Heart left ventricle (tissue), 16 donors: ENCODE measurements around the gene HOXD3. TPM values are rescaled to one million over a fixed set of nuclear protein-coding genes. Genes with fewer than 3 reads are reported as not detected.

ENCODE experiments used
- ATAC-seq, 4 donors: fragments of 200-7000 bp; cut with Tn5 transposase; one replicate each; pipeline ENCODE4 v1.9.1; 2020 to 2022; ENCODE audit warnings: moderate library complexity in 4 of 4, mild to moderate bottlenecking in 3 of 4, moderate number of reproducible peaks in 1 of 4
- DNase-seq, 5 donors: peaks; one replicate each; pipeline ENCODE4 v3.0.0-alpha.2; 2020
- H3K27ac ChIP-seq, 12 donors: fragments of 200-600 bp; sonication (generic) in 4 of 12; one replicate each; pipeline versions ENCODE4 v1.5.0 to v1.8.0; 2016 to 2022; ENCODE audit warnings: mild to moderate bottlenecking in 2 of 12
- H3K27me3 ChIP-seq, 9 donors: fragments of 200-600 bp; sonication (generic) in 2 of 9; one replicate each; pipeline versions ENCODE4 v1.5.1 to v1.8.0; 2016 to 2022; ENCODE audit warnings: mild to moderate bottlenecking in 3 of 9
- H3K36me3 ChIP-seq, 9 donors: fragments of 200-600 bp; sonication (generic) in 2 of 9; one replicate each; pipeline versions ENCODE4 v1.5.0 to v1.8.0; 2018 to 2022; ENCODE audit warnings: mild to moderate bottlenecking in 2 of 9
- H3K4me1 ChIP-seq, 12 donors: fragments of 200-600 bp; sonication (generic) in 4 of 12; one replicate each; pipeline versions ENCODE4 v1.5.0 to v1.8.0; 2016 to 2022; ENCODE audit warnings: mild to moderate bottlenecking in 3 of 12
- H3K4me3 ChIP-seq, 12 donors: fragments of 200-600 bp; sonication (generic) in 4 of 12; one replicate each; pipeline versions ENCODE4 v1.5.0 to v1.8.0; 2017 to 2022; ENCODE audit warnings: mild to moderate bottlenecking in 9 of 12, moderate library complexity in 4 of 12
- H3K9me3 ChIP-seq, 12 donors: fragments of 200-600 bp; sonication (generic) in 4 of 12; one replicate each; pipeline versions ENCODE4 v1.5.0 to v1.8.0; 2016 to 2022; ENCODE audit warnings: mild to moderate bottlenecking in 1 of 12
- CTCF ChIP-seq, 12 donors: fragments of 200-600 bp; sonication (generic) in 4 of 12; IDR thresholded peaks; one replicate each; pipeline versions ENCODE4 v1.5.0 to v1.8.0; 2018 to 2022; ENCODE audit warnings: antibody characterized with exemption in 12 of 12, mild to moderate bottlenecking in 5 of 12
- POLR2A ChIP-seq, 2 donors: fragments of 450-650 bp; IDR thresholded peaks; one replicate each; pipeline ENCODE4 v1.6.1; 2017; ENCODE audit warnings: antibody characterized with exemption in 2 of 2, mild to moderate bottlenecking in 2 of 2, moderate library complexity in 2 of 2
- WGBS, 4 donors: extraction: QIAGEN DNeasy Blood & Tissue Kit in 2 of 4; methylation state at CpG; one replicate each; pipeline versions ENCODE4 v1.1.5 to v1.1.7; 2013 to 2018; 5-methylcytosine and 5-hydroxymethylcytosine counted together
- intact Hi-C, 10 donors: fragments of 100-400 bp; cut with DNase I; formaldehyde crosslinking; loops; one replicate each; pipeline versions ENCODE4 v1.11.1 to v1.14.2; 2022
- polyA plus RNA-seq, 2 donors: library from polyadenylated mRNA; stranded (reverse); fragments of 200-250 nt; gene quantifications; one replicate each; pipeline ENCODE4 v1.2.3, GENCODE V29; 2013
- total RNA-seq, 9 donors: library from RNA; depleted of rRNA in 2 of 9; stranded (reverse); fragments of >200 nt in 2 of 9; fragmentation: NEBNext Ultra II Directional in 3 of 9; extraction: Animal tissue kit (Norgen Biotek cat#: 25700) in 3 of 9; gene quantifications; one replicate each; pipeline versions ENCODE4 v1.1.0 to v1.2.4, GENCODE V29; 2016 to 2023
- donor health status: ischemic (EF 13 %, LVEDD 7.1; RV severe dilation, severe dysfunction).
- donor health status: healthy with polysubstance abuse.
- donor health status: DM: no; HTN: yes; CAD: no.
- donor health status: DM: no; HTN: no; CAD: no.
- donor health status: ischemic (EF 25% LVEDD 6.9; RV normal size, moderate dysfunction).
- donor health status: ischemic (EF 25% LVEDD 5.7; RV mildly dilated, moderate dysfunction).
- donor health status: healthy.
- donor health status: DM: yes; HTN: yes; CAD: no.
- donor health status: ischemic (EF 35%, LVEDD 5.7; RV mildly dilated, moderate dysfunction).
- donor health status: nonischemic (EF 11% LVEDD 7.7; RV severe dilation, severe dysfunction).
- donor health status: DM: yes; HTN: yes; CAD: no.
- donor health status: PGD.
- donor health status: ischemic (EF 29% LVEDD 5.4; RV normal size, mild dysfunction).
- donor health status: nonischemic (EF 23%, LVEDD 6.1; RV moderate dilation, normal function).

Gene HOXD3
- total and polyA plus RNA-seq, 11 donors = 0.04 to 1.4 (median 0.52) TPM

GRCh38 chr2:176166272-176166671 lies 9.2 kb downstream of the HOXD3 start:
- no peak for TF ChIP-seq CTCF (IDR thresholded peaks at IDR 0.05)
- TF ChIP-seq POLR2A (IDR thresholded peaks at IDR 0.05) = no peak
- no peak overlapping the region for H3K4me3 ChIP-seq
- H3K36me3 ChIP-seq = no peaks in the 10 kb centered on the region
- ATAC-seq (no peak), DNase-seq (no peak)
- H3K27me3 ChIP-seq = peaks cover 40 to 100% (median 93%) of the 10 kb centered on the region in 9 donors
- no peaks in the 10 kb centered on the region for H3K9me3 ChIP-seq
- WGBS, 4 donors = 38 to 59% (median 46%) methylated on average over 2 of the region's 2 CpGs
- H3K4me1 ChIP-seq = peaks cover 0 to 10% (median under 1%) of the 10 kb centered on the region in 12 donors
- intact Hi-C loops = no loop called here
- no peak overlapping the region for H3K27ac ChIP-seq

- 67 to 73% (median 70%) methylated on average over 1 of the region's 1 CpG for WGBS, 4 donors
- Histone ChIP-seq H3K36me3 (no peaks in the 10 kb centered on the region), H3K4me3 (no peak overlapping the region), H3K9me3 (no peaks in the 10 kb centered on the region), H3K4me1 (peaks cover 0 to 20% (median 4%) of the 10 kb centered on the region in 12 donors), H3K27me3 (peaks cover 41 to 100% (median 93%) of the 10 kb centered on the region in 9 donors), H3K27ac (no peak overlapping the region)
- TF ChIP-seq CTCF (IDR thresholded peaks at IDR 0.05) = no peak
- no peak for TF ChIP-seq POLR2A (IDR thresholded peaks at IDR 0.05)
- intact Hi-C loops = no loop called here
- DNase-seq (no peak), ATAC-seq (no peak)
These were observed 10.3 kb downstream of the HOXD3 start for GRCh38 chr2:176167398-176167797.

- H3K27me3 ChIP-seq = peaks cover 53 to 100% (median 92%) of the 10 kb centered on the region in 9 donors
- no peaks in the 10 kb centered on the region for H3K9me3 ChIP-seq
- no peak for ATAC-seq
- peaks cover 0 to 20% (median 4%) of the 10 kb centered on the region in 12 donors for H3K4me1 ChIP-seq
- no peak overlapping the region for H3K27ac ChIP-seq
- intact Hi-C loops = no loop called here
- DNase-seq = no peak
- no peaks in the 10 kb centered on the region for H3K36me3 ChIP-seq
- WGBS, 4 donors = 77 to 94% (median 83%) methylated on average over 3 to 5 of the region's 5 CpGs
- TF ChIP-seq CTCF (IDR thresholded peaks at IDR 0.05) (no peak), POLR2A (IDR thresholded peaks at IDR 0.05) (no peak)
- no peak overlapping the region for H3K4me3 ChIP-seq
These were observed 12.1 kb downstream of the HOXD3 start for GRCh38 chr2:176169181-176169580.

- ATAC-seq = no peak
- Histone ChIP-seq H3K4me3 (no peak overlapping the region), H3K27me3 (peaks cover 51 to 100% (median 92%) of the 10 kb centered on the region in 9 donors), H3K4me1 (peaks cover 0 to 24% (median 4%) of the 10 kb centered on the region in 12 donors), H3K27ac (no peak overlapping the region), H3K36me3 (no peaks in the 10 kb centered on the region), H3K9me3 (no peaks in the 10 kb centered on the region)
- no peak for TF ChIP-seq CTCF (IDR thresholded peaks at IDR 0.05)
- TF ChIP-seq POLR2A (IDR thresholded peaks at IDR 0.05) = no peak
- intact Hi-C loops = loop anchor here in 1 of 10 donors (10.0 kb wide), 1 partner anchor 95 kb away; the partner anchor contains the start of gene MTX2
- 63 to 78% (median 74%) methylated on average over 2 of the region's 2 CpGs for WGBS, 4 donors
- no peak for DNase-seq
These were observed 12.6 kb downstream of the HOXD3 start for GRCh38 chr2:176169711-176170110.
